Ascending aorta (tissue), 2 donors: ENCODE measurements around the gene NCBP2L. TPM values are rescaled to one million over a fixed set of nuclear protein-coding genes. Genes with fewer than 3 reads are reported as not detected.

Source experiments
- DNase-seq, 2 donors: peaks; one replicate each; pipeline ENCODE4 v3.0.0-alpha.2; 2019; ENCODE audit warnings: low spot score in 2 of 2
- H3K27ac ChIP-seq, 2 donors: fragments of 200-600 bp; sonication (generic); one replicate each; pipeline ENCODE4 v1.5.1; 2016 to 2017; ENCODE audit warnings: mild to moderate bottlenecking in 1 of 2
- H3K27me3 ChIP-seq: fragments of 200-600 bp; sonication (generic); one replicate; pipeline ENCODE4 v1.5.1; 2017
- H3K36me3 ChIP-seq, 2 donors: fragments of 200-600 bp; sonication (generic); one replicate each; pipeline ENCODE4 v1.5.1; 2016
- H3K4me1 ChIP-seq, 2 donors: fragments of 200-600 bp; sonication (generic); one replicate each; pipeline ENCODE4 v1.5.1; 2016 to 2017; ENCODE audit warnings: mild to moderate bottlenecking in 1 of 2
- H3K4me3 ChIP-seq, 2 donors: fragments of 200-600 bp; sonication (generic); one replicate each; pipeline ENCODE4 v1.5.1; 2016 to 2017; ENCODE audit warnings: mild to moderate bottlenecking in 1 of 2
- H3K9me3 ChIP-seq, 2 donors: fragments of 200-600 bp; sonication (generic); one replicate each; pipeline ENCODE4 v1.5.1; 2016
- CTCF ChIP-seq, 3 experiments: fragments of 200-600 bp in 2 of 3; fragments of 450-650 bp in 1 of 3; sonication (generic) in 2 of 3; IDR thresholded peaks; one replicate each; pipeline ENCODE4 v1.5.1; 2016 to 2019; ENCODE audit warnings: antibody characterized with exemption in 3 of 3, mild to moderate bottlenecking in 1 of 3, moderate library complexity in 1 of 3
- intact Hi-C: fragments of 100-400 bp; cut with DNase I; formaldehyde crosslinking; loops from one replicate; pipeline ENCODE4 v1.15.1; 2023
- total RNA-seq: library from RNA; depleted of rRNA; stranded (reverse); fragments of >200 nt; gene quantifications from one replicate; pipeline ENCODE4 v1.1.0, GENCODE V29; 2016

The NCBP2L gene
- total RNA-seq, 1 donor from 2014 or later = not detected

DNA sequence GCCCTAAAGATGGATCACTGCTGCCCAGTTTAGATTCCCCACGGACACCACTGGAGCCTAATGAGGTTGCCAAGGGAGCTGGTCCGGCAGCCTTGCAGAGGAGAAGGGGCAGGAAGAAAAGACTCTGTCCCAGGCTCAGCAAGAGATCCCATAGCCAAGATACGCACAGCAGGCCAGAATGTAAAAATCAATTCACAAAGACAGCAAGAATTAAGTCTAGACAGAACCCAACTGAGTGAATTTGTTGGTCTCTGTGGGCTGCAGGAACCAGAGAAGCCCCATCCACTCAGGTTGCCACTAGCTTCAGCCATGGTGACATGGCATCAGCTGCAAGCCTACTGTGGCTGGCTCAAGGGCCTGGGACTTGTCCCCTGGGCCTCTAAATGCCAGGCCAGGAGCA, 24.8 kb upstream of the NCBP2L start:
- Histone ChIP-seq H3K36me3 (no peaks in the 10 kb centered on the region), H3K9me3 (no peaks in the 10 kb centered on the region), H3K4me1 (no peaks in the 10 kb centered on the region), H3K27ac (no peak overlapping the region), H3K27me3 (no peaks in the 10 kb centered on the region), H3K4me3 (no peak overlapping the region)
- intact Hi-C loops = no loop called here
- no peak for TF ChIP-seq CTCF (IDR thresholded peaks at IDR 0.05)
- DNase-seq = no peak

DNA sequence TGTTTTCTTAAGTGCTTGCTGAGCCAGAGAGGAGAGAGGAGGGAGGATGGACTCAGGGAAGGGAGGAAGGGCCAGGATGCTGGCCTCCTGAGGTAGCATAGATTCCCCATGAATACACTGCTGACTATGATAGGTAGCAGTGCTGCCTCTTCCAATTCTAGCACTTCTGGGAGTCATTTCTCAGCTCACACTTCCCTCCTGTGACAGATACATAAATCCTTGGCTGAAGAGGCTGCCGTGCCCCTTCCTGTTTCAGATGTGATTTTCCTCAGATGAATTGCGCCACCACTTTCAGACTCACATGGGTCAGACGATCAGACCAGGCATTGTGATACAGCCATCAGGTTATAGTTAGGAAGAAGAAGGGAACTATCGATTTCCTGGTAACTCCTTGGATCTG, 24.3 kb upstream of the NCBP2L start:
- Histone ChIP-seq H3K4me1 (no peaks in the 10 kb centered on the region), H3K36me3 (no peaks in the 10 kb centered on the region), H3K4me3 (no peak overlapping the region), H3K9me3 (no peaks in the 10 kb centered on the region), H3K27me3 (no peaks in the 10 kb centered on the region), H3K27ac (no peak overlapping the region)
- intact Hi-C loops = no loop called here
- no peak for TF ChIP-seq CTCF (IDR thresholded peaks at IDR 0.05)
- no peak for DNase-seq

- no peak for TF ChIP-seq CTCF (IDR thresholded peaks at IDR 0.05)
- Histone ChIP-seq H3K4me3 (no peak overlapping the region), H3K9me3 (no peaks in the 10 kb centered on the region), H3K27me3 (no peaks in the 10 kb centered on the region), H3K36me3 (no peaks in the 10 kb centered on the region), H3K27ac (no peak overlapping the region), H3K4me1 (peaks cover 0 to 2% of the 10 kb centered on the region in 2 donors)
- intact Hi-C loops = no loop called here
- no peak for DNase-seq
Measured at GRCh38 chrX:107755721-107756120, 21.8 kb upstream of the NCBP2L start.

DNA sequence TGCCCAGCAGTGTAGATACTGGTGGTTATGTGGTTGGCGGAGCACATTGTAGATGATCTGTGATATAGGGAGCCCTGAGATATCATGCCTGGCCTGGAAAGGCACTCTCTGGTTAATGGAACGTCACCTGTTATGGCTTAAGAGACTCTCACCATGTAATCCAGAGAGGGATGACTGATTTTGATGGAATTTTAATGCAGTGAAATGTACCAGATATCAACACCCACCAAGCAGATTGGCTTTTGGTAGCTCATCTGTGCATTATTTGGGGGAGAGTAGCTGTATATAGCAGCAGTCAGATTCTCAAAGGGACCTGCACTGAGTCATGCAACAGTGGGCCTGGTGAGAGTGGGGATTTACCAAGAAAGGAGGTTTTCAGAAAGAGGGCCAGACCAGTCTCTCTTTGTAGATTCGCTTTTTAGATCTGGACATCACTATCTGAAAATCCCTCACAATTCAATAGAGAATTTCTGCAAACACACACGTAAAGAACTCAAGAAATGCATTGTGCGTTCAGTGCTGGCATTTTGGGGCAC, 19.2 kb upstream of the NCBP2L start:
- Histone ChIP-seq H3K4me1 (peaks cover 0 to 2% of the 10 kb centered on the region in 2 donors), H3K4me3 (no peak overlapping the region), H3K9me3 (no peaks in the 10 kb centered on the region), H3K27ac (no peak overlapping the region), H3K27me3 (no peaks in the 10 kb centered on the region), H3K36me3 (no peaks in the 10 kb centered on the region)
- intact Hi-C loops = no loop called here
- TF ChIP-seq CTCF (IDR thresholded peaks at IDR 0.05) = no peak
- DNase-seq = no peak

DNA sequence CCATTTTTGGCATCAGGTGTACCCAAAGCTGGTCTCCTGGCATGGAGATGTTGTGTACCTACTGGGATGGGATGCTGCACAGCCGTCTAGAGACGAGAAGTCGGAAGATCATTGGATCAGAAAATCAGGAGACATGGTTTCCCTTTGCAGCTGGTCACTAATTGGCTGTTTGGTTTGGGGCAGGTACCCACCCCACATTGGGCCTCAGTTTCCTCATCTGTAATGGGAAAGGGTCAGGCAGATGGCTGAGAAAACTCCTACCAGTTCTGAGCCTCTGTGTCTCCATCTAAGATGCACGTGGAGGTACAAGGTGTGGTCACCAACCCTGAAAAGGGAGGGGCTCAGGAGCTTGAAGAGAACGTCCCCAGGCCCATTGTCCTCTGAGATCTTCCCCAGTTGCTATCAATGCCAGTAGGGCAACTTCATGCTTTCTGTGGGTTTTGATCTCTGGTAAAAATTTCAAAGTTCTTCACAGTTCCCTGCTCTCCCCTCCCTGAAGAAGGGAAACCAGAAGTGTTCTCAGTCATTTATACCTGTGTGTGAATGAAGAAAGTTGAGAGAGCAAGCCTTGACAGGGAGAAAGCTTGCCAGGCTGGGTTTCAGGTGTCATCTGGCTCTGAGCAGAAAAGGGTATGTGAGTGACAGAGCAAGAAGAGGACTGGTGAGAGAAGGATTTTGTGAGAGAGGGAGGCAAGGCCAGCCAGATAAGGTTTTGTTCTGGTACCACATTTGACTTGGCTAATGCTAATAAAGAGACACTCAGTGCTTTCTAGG, 17.0 kb upstream of the NCBP2L start:
- intact Hi-C loops = no loop called here
- no peak for DNase-seq

More for the DNA sequence above, 17.0 kb upstream of the NCBP2L start:
- H3K27me3 ChIP-seq = no peaks in the 10 kb centered on the region
- no peaks in the 10 kb centered on the region for H3K9me3 ChIP-seq
- H3K27ac ChIP-seq = peak overlapping the region in 1 of 2 donors; percentile 20
- no peaks in the 10 kb centered on the region for H3K36me3 ChIP-seq
- no peak for TF ChIP-seq CTCF (IDR thresholded peaks at IDR 0.05)
- peaks cover 0 to 2% of the 10 kb centered on the region in 2 donors for H3K4me1 ChIP-seq
- no peak overlapping the region for H3K4me3 ChIP-seq
